B cell (primary cell): ENCODE measurements around the gene MAG. TPM values are rescaled to one million over a fixed set of nuclear protein-coding genes. Genes with fewer than 3 reads are reported as not detected.

Experiments
- ATAC-seq: fragments of 200-7000 bp; cut with Tn5 transposase; one replicate; pipeline ENCODE4 v1.10.0; 2021; ENCODE audit warnings: low read depth, mild to moderate bottlenecking, moderate number of reproducible peaks, moderate library complexity
- CTCF ChIA-PET: fragments of 350-600 bp; sonication (Branson Sonifier 250); formaldehyde crosslinking; loops from one replicate; lab custom pipeline; 2021; ENCODE audit warnings: antibody characterized with exemption, inconsistent platforms; lab: Charles Lee
- POLR2A ChIA-PET: fragments of 350-600 bp; sonication (Branson Sonifier 250); formaldehyde crosslinking; loops from one replicate; lab custom pipeline; 2021; ENCODE audit warnings: antibody characterized with exemption; lab: Charles Lee
- DNase-seq: peaks from one replicate; pipeline ENCODE4 v3.0.0; 2013
- H2AFZ ChIP-seq: 2 replicates; pipeline ENCODE4 v1.6.1; 2012; ENCODE audit warnings: mild to moderate bottlenecking, low read depth, low read length; ENCODE audit not compliant: insufficient read depth, poor library complexity, severe bottlenecking
- H3K27ac ChIP-seq, 2 donors: 1 replicate in 1 of 2; 2 replicates in 1 of 2; pipeline ENCODE4 v1.5.1; 2012 to 2013; ENCODE audit warnings: low read length in 2 of 2, mild to moderate bottlenecking in 2 of 2, moderate library complexity in 1 of 2
- H3K27me3 ChIP-seq, 4 experiments: fragments of 200-600 bp in 1 of 4; sonication (generic) in 1 of 4; replicated peaks in 1 of 4; 1 replicate in 2 of 4; 2 replicates in 2 of 4; pipeline versions ENCODE4 v1.6.1 to v1.7.0; 2013 to 2016; ENCODE audit warnings: low read length in 3 of 4, mild to moderate bottlenecking in 2 of 4, mixed read lengths in 1 of 4, moderate library complexity in 1 of 4; ENCODE audit not compliant: insufficient read depth in 4 of 4, control insufficient read depth in 3 of 4; ENCODE audit errors: control extremely low read depth in 1 of 4
- H3K36me3 ChIP-seq, 2 experiments: replicated peaks in 1 of 2; 1 replicate in 1 of 2; 2 replicates in 1 of 2; pipeline versions ENCODE4 v1.6.1 to v1.7.1; 2013; ENCODE audit warnings: low read length in 1 of 2; ENCODE audit not compliant: insufficient read depth in 2 of 2, control insufficient read depth in 1 of 2; ENCODE audit errors: control extremely low read depth in 1 of 2, extremely low read depth in 1 of 2
- H3K4me1 ChIP-seq, 2 donors: fragments of 200-600 bp in 1 of 2; sonication (generic) in 1 of 2; 1 replicate in 1 of 2; 2 replicates in 1 of 2; pipeline versions ENCODE4 v1.5.1 to v1.6.1; 2013 to 2017; ENCODE audit warnings: low read length in 2 of 2; ENCODE audit not compliant: control insufficient read depth in 2 of 2, insufficient read depth in 2 of 2
- H3K4me2 ChIP-seq: replicated peaks from 2 replicates; pipeline ENCODE3; 2012; ENCODE audit warnings: mild to moderate bottlenecking, low read depth, low read length; ENCODE audit not compliant: poor library complexity, severe bottlenecking
- H3K4me3 ChIP-seq, 5 experiments: fragments of 200-600 bp in 1 of 5; sonication (generic) in 1 of 5; 1 replicate in 3 of 5; 2 replicates in 2 of 5; pipeline versions ENCODE4 v1.5.1 to v1.7.0; 2011 to 2016; ENCODE audit warnings: low read length in 4 of 5, mild to moderate bottlenecking in 4 of 5, low read depth in 2 of 5, control low read depth in 1 of 5, moderate library complexity in 1 of 5; ENCODE audit not compliant: insufficient read depth in 1 of 5; ENCODE audit errors: control extremely low read depth in 1 of 5, extremely low read depth in 1 of 5
- H3K79me2 ChIP-seq: fragments of 200-600 bp; sonication (generic); one replicate; pipeline ENCODE4 v1.6.0; 2016; ENCODE audit warnings: low read length; ENCODE audit not compliant: control insufficient read depth, insufficient read depth
- H3K9ac ChIP-seq: fragments of 200-600 bp; sonication (generic); 2 replicates; pipeline ENCODE4 v1.6.1; 2017; ENCODE audit warnings: mild to moderate bottlenecking, low read length, moderate library complexity
- H3K9me3 ChIP-seq, 3 donors: one replicate each; pipeline versions ENCODE4 v1.6.1 to v1.7.1; 2013; ENCODE audit warnings: low read length in 2 of 3; ENCODE audit not compliant: control insufficient read depth in 2 of 3, insufficient read depth in 1 of 3; ENCODE audit errors: control extremely low read depth in 1 of 3
- H4K20me1 ChIP-seq: 2 replicates; pipeline ENCODE4 v1.6.0; 2012; ENCODE audit warnings: mild to moderate bottlenecking, low read length; ENCODE audit not compliant: insufficient read depth, control insufficient read depth, poor library complexity, severe bottlenecking
- H3K27ac Mint-ChIP-seq: one replicate; pipeline ENCODE4 v1.8.0; 2021; ENCODE audit warnings: mixed read lengths
- H3K27me3 Mint-ChIP-seq: one replicate; pipeline ENCODE4 v1.8.0; 2021; ENCODE audit warnings: mixed read lengths
- H3K4me1 Mint-ChIP-seq: one replicate; pipeline ENCODE4 v1.8.0; 2021; ENCODE audit warnings: mixed read lengths
- H3K4me3 Mint-ChIP-seq: one replicate; pipeline ENCODE4 v1.8.0; 2021; ENCODE audit warnings: mixed read lengths
- H3K9me3 Mint-ChIP-seq: one replicate; pipeline ENCODE4 v1.8.0; 2022; ENCODE audit warnings: mixed read lengths; ENCODE audit not compliant: insufficient read depth
- CTCF ChIP-seq: fragments of 200-600 bp; IDR thresholded peaks from one replicate; pipeline ENCODE4 v1.8.0; 2022; ENCODE audit warnings: antibody characterized with exemption, mild to moderate bottlenecking
- EZH2 ChIP-seq: IDR thresholded peaks from 2 replicates; pipeline ENCODE4 v1.6.1; 2012; ENCODE audit warnings: borderline replicate concordance, low read depth, mild to moderate bottlenecking, moderate library complexity, low read length; ENCODE audit not compliant: insufficient read depth, poor library complexity, severe bottlenecking
- WGBS: methylation state at CpG from one replicate; pipeline ENCODE4 v1.1.5; 2013; ENCODE audit warnings: missing lambda C conversion rate; ENCODE audit not compliant: insufficient coverage; 5-methylcytosine and 5-hydroxymethylcytosine counted together
- intact Hi-C: fragments of 100-400 bp; cut with micrococcal nuclease; formaldehyde crosslinking; loops from one replicate; pipeline ENCODE4 v1.10.0; 2022
- polyA plus RNA-seq: library from polyadenylated mRNA; depleted of rRNA; stranded (reverse); fragments of >200 nt; gene quantifications from 2 replicates; pipeline ENCODE4 v1.2.3, GENCODE V29; 2012
- total RNA-seq, 2 donors: library from RNA; stranded (reverse); fragments of 120-200 nt in 1 of 2; gene quantifications; 1 replicate in 1 of 2; 2 replicates in 1 of 2; pipeline versions ENCODE4 v1.2.3 to v1.2.4, GENCODE V29; 2013 to 2022

The MAG gene
- total and polyA plus RNA-seq, 2 donors (not counting 1 experiment from before 2014, with no cell fraction given): 0.12 to 0.58 TPM

DNA sequence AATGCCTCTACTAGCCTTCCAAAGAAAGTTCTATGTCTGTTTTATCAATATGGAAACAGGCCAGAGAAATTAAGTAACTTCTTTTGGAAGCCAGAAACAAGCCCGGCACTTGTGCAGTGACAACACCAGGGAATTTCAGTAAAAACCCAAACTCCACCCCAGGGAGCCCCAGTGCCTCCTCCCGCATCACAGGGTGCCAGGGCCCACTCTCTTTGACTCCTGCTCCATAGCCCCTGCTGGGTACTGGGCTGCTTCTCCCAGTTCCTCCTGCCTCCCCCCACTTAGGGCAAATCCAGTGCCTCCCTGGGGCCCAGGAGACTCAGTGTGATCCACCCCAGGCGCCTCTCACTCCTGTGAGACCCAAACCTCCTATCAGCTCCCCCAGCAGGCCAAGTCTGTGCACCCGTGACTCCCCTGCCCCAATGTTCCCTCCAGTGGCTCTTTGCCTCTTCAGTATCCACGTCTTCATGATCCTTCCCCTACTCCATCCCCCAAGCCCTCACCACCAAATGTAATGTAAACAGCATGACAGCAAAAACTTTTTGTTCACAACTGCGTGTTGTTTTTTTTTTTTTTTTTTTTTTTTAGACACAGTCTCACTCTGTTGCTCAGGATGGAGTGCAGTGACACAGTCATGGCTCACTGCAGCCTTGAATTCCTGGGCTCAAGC lies 64.0 kb downstream of the MAG start:
- POLR2A ChIA-PET: no interaction called here
- CTCF ChIA-PET: interaction anchor here (0.6 to 13.5 kb wide), 6 partner anchors 8 to 289 kb away, joined by 3 to 234 read pairs (median 9); partner anchors contain the start of gene FFAR1
- intact Hi-C loops: no loop called here
- Histone ChIP-seq H3K27ac (no peak overlapping the region), H3K4me3 (no peak overlapping the region), H3K4me2 (no peak overlapping the region), H3K9me3 (no peaks in the 10 kb centered on the region), H3K36me3 (no peaks in the 10 kb centered on the region), H3K27me3 (peaks cover 0 to 5% (median 0%) of the 10 kb centered on the region in 4 experiments), H3K4me1 (peaks cover 7 to 11% of the 10 kb centered on the region in 2 donors), H3K9ac (no peak overlapping the region), H4K20me1 (no peaks in the 10 kb centered on the region), H3K79me2 (no peaks in the 10 kb centered on the region), H2AFZ (no peak overlapping the region)
- TF ChIP-seq EZH2 (no peak), CTCF (no peak)
- ATAC-seq: no peak
- no peak overlapping the region for H3K4me3 Mint-ChIP-seq
- WGBS: 73% methylated on average over 6 of the region's 6 CpGs
- no peaks in the 10 kb centered on the region for H3K9me3 Mint-ChIP-seq
- peaks cover 17% of the 10 kb centered on the region for H3K27me3 Mint-ChIP-seq
- H3K27ac Mint-ChIP-seq: no peak overlapping the region
- peaks cover 10% of the 10 kb centered on the region for H3K4me1 Mint-ChIP-seq
- no peak for DNase-seq

DNA sequence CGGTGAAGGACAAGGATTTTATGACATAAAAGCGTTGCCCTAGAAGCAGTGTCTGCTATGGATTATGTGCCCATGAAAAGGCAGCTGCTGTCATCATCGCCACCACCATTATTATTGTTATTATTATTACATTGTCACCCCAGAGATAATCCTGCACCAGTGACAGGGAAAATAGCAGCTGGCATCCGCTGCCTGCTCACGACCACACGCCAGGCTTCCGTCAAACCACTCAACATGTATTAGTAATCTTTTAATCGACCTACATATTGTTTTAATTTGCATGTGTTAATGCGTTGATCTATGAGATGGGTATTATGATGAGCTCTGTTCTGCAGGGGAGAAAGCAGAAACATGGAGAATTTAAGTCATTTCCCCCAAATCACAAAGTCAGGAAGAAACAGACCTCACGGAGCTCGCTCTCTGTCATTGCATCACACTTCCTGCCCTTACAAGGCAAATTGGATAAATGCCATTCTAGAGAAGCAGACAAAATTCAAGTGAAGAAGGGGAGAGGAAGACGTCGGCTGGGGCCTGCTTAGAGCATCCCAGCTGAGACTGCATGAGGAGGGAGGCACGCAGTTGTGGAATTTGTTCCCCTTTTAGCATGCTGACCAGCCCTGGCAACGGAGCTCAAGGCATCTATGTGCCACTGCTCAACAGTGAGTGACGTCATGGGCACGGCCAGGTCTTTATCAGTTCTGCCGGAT lies 66.1 kb downstream of the MAG start, which contains the start of gene FFAR3:
FFAR3 (plus strand) TSS at position 594 of the 707 bp plus-strand sequence. CDS start 431 bp downstream, outside the sequence.
- DNase-seq (no peak), ATAC-seq (no peak)
- no peaks in the 10 kb centered on the region for H3K36me3 ChIP-seq
- H3K4me3 Mint-ChIP-seq: no peak within 1 kb of the TSS
- no peak within 1 kb of the TSS for H3K4me3 ChIP-seq
- peaks cover 20% of the 10 kb centered on the region for H3K27me3 Mint-ChIP-seq
- no peak within 1 kb of the TSS for H3K27ac ChIP-seq
- H3K27me3 ChIP-seq: peaks cover 0 to 10% (median 0%) of the 10 kb centered on the region in 4 experiments
- no peak within 1 kb of the TSS for H3K4me2 ChIP-seq
- no peaks in the 10 kb centered on the region for H3K9me3 ChIP-seq
- no peak for TF ChIP-seq CTCF
- TF ChIP-seq EZH2: no peak
- H3K79me2 ChIP-seq: no peaks in the 10 kb centered on the region
- no peak within 1 kb of the TSS for H3K27ac Mint-ChIP-seq
- H3K9me3 Mint-ChIP-seq: no peaks in the 10 kb centered on the region
- 20% methylated on average over 2 of the region's 18 CpGs for WGBS
- H2AFZ ChIP-seq: no peak within 1 kb of the TSS
- ChIA-PET CTCF (interaction anchor here (1.0 to 13.5 kb wide), 8 partner anchors 10 to 291 kb away, joined by 3 to 234 read pairs (median 6); partner anchors contain the start of gene FFAR1), POLR2A (interaction anchor here (0.5 kb wide), 1 partner anchor 73 kb away, joined by 3 read pairs; no protein-coding TSS in a partner anchor)
- H3K4me1 ChIP-seq: peaks cover under 1 to 1% of the 10 kb centered on the region in 2 donors
- no peak within 1 kb of the TSS for H3K9ac ChIP-seq
- intact Hi-C loops: no loop called here
- H4K20me1 ChIP-seq: no peaks in the 10 kb centered on the region
- H3K4me1 Mint-ChIP-seq: peaks cover 3% of the 10 kb centered on the region
